NCI-H1694 (cell line): Measurements from ENCODE around the gene PTPRE.
"Not testable (repeated sequence)": the region's sequence is repeated elsewhere in the genome, so short reads cannot be mapped to it uniquely, and the experiment has no call there.

Experiments
- DNase-seq: peaks from one replicate; lab custom pipeline; 2025; lab: John Stamatoyannopoulos, UW

PTPRE gene

DNA sequence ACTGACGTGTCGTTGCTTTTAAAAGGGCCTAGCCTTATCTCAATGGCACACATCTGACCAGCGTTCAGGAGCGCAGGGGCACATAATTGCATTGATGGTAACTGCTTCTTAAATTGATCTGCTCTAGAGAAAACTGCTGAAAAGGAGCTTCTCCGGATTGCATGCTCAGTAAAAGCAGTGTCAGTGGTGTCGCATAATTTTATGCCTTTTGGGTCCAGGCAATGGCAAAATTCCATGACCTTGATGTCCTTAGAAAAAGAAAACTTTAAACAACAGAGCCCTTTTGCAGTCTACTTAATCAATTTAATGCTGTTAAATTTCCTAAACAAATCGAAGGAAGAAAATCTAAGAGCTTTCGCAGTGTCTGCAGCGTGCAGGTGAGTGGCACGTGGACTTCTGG is 75.7 kb downstream of the PTPRE start:
- no peak for DNase-seq

DNA sequence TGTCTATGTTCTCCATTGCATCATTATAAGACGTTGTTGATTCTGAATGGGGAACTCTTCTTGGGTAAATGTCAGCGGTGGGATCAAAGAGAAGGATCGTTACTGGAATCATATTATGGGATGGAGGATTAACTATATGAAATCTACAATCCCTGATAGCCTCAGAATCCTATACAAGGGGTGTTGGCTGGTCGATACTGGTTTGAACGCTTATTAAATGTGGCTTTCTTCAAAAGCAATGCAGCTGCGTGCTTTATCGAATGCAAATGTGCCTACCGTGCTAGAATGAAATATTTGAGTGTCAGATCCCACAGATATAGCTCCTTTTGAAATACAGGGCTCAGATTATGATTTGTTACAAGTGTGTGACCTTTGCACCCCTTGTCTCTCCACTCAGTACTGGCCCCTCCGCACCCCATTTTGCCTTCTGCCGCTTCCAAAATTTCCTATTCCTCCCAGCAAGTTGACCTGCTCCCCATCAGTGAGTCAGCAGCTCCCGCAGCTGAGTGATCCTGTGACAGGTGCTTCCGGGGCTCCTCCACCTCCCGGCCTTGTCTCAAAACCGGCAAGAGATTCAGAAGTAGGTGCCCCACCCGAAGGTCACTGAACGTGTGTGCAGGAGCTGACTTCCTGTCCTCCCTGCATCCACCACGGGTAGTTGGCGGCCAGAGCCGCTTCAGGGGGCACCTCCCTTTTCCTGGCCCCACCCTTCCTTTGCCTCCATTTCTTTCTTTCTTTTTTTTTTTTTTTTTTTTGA is 76.6 kb downstream of the PTPRE start:
- DNase-seq: no peak

DNA sequence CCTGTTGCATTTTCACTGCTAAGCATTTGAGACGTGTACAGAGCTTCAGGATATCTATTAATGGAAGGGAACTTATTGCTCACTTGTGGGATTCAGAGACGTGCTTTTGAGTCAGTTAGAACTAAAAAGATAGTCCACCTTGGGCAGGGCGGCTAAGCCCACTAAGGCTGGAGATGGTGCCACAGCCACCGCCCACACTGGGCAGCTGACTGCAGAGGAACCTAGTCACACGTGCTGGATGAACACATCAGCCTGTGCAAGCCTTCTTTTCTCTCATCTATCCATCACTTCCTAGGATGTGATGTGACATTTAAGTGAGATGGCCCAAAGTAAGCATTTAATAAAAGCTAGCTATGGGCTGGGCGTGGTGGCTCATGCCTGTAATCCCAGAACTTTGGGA is 78.0 kb downstream of the PTPRE start:
- no peak for DNase-seq

DNA sequence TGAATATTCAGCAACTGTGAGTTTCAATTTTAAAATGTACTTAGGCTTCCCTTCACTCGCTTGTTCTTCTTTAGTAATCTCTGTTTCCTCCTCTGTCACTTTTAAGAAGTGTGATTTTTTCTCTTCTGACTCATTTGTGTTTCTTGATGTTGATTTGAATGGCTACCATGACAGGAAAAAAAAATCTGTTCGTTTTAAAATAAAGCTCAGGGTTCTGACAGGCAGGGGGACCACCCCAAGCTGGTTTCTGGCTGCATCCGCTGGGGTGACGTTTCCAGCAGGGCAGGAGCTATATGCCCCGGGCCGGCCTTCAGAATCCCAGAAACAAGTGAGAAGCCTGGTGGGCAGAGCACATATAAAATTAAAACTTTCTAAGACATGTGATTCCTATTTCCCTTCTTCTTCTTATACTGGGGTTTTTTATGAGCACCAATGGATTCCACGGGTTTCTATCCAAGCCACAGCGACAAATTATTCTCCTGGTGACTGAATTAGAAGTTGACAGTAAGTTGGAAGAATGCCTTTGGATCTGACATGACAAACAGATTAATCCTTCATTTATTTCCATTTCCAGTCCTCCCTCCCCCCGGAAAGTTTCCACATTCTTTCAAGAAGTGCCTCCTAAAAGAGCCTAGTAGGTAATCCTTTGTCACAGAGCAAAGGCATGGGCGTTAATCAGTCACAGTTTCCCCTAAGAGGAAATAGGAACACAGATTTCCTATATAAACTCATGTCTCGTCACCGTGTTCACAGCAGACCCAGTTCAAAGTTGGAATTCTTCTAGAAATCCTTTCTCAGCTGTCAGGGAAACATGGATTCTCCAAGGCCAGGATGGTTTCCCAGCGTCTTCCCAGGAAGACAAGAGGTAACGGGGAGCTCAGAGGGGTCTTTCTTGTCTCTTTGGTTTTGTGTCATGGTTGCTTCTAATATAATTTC is 79.9 kb downstream of the PTPRE start:
- DNase-seq: no peak

DNA sequence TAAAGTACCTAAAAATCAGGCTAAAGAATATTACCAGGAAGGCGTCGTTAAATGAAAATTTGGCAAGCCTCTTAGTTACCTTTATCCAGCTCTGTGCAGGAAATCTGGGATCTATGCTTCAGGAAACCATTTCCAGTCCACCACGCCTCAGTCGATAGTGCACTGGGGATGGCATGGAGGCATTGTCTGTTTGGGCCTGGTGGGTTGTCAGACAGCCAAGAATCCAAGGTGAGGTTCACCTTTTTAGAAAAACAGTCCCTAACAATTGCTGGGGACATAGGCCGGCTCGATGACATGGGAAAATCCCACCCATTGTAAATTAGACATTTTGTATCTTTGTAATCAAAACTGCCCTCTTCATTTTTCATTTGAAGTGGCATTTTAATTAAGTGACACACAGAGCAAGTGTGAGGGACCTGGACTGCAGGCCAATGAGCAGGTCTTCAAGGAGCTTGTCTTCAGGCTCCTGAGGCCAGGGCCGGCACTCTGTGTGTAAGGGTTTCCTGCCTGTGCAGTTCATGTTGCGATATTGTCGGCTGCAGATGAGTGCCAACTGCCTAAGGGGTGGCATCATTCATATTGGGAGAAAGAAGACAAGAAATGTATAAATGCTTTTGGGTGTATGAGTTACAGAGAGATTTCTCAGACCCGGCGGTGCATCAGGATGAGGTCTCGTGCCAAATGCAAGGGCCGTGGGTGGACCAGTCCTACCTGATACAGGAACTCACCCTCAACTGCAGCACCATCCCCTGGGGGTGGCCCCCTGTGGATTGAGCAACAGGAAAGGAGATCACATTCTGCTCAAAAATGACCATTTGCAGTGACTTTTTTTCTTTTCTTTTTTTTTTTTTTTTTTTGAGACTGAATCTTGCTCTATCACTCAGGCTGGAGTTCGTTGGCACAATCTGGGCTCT is 80.8 kb downstream of the PTPRE start:
- DNase-seq: no peak

DNA sequence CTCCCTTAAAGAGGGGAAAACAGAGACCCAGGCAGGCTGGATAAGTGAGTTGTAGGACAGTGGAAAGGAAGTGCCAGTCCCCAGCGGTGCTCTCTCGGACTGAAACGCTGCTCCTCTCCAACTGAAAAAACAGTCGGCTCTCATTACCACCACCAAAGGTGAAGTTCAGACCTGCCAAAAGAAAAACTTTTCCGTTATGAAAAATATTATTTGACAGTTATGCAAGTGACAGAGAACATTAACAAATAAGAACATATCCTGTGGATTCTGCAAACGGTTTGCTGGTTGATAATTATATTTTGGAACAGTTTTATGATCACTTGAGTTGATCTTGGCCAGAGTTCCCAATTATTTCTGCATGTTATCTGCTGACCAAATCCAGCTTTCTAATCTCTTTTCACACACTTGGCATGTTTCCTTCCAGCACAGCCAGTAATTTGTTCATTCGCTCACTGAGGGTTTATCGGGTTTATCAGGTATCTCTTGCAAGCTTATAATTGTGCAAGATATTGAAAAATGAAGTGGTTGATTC is 82.6 kb downstream of the PTPRE start:
- DNase-seq: no peak

DNA sequence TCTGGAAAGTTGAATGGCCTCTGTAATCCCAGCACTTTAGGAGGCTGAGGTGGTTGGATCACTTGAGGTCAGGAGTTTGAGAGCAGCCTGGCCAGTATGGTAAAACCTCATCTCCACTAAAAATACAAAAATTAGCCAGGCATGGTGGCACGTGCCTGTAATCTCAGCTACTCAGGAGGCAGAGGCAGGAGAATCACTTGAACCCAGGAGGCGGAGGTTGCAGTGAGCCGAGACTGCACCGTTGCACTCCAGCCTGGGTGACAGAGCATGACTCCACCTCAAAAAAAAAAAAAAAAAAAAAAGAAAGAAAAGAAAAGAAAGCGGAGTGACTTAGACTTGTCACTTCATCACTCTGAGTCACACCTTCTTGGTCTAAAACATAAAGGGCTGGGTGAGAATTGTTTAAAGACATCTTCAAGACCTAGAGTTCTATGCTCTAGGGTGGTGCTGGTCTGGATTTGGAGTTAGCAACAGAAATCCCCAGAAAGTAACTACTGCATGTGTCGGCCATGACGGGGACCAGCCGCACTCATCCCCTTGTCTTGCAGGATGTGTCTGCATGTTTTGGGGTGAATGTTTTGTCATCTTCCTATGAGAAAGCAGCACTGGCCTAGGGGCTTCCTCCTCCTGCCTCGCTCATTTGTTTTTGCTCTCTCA is 83.4 kb downstream of the PTPRE start:
- not testable (repeated sequence) for DNase-seq

DNA sequence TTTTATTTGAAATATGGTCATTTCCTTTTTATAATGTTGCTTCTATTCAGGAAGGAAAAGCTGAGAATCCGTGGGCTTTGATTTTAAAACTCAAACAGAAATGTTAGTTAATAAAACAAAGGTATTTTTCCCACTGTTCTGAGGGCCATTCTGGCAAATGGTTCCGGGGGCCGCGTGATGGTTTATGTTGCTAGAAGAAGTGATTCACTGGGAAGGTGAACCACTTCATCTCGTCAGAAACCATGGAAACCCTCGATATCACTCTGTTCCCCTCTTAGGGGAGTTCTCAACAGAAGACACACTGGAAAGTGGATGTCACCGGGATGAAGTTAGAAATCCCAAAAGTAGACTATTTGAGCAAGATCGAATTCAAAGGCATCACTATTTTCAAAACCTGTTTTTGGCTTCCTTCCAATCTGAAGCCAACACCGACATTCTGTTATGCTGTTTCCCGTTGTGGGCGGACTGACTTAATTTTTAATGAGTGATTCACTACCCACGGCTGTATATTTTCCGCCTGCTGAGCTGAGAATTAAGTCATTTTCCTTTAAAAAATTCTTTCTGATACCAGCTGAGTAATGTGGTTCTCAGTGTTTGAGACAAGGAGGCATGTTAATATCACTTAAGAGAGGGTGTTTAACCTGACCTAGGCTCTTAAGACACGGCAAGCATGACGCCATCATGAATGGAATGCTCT is 84.1 kb downstream of the PTPRE start:
- no peak for DNase-seq

DNA sequence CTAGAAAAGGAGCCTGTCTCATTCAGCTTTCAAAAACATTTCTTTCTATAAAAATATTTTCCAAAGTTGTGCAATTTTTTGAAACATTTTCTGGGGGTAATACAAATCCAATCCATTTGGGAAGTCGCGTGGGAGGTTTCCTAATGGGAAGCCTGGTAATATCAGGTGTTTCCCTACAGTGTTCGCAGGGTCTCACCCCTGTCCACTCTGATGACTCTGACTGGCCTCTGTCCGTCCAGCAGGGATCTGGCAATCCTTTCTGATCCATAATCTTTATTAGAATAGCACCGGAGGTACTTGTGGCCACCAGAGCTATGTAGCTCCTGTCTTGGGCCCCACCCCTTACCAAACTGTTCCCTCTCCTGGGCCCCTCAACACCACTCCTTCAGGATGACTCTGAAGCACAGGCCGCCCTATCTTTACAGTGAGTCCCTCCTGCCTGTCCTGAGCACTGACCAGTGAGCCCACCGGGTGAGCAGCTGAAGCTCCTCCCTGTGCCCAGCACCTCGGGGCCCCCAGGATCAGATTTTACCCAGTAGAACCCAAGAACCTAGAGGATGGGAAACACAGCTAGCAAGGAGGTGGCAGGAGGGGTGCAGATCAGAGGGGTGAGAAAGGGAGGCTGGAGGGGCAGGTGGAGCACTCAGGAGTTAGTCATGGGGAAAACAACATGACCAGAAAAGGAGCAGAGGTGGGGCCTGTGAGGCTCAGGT is 84.8 kb downstream of the PTPRE start:
- no peak for DNase-seq

DNA sequence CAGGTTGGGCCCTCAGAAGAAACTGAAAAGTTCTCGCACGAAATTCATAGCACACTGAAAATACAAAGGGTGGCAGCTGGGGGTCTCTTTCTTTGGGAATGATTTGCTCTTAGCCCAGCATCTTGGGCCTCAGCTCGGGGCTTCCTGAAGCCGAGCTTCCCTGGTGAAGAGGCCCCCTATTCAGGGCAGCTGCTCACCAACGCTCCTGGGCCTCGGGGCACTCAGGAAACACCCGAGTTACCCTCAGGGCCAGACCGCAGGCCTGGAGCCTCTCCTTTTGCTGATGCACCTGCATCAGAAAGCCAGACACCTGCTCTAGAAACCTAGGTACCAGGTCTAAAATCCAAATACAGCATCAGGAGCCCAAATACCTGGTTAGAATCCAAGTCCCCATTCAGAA is 85.5 kb downstream of the PTPRE start:
- DNase-seq: no peak

DNA sequence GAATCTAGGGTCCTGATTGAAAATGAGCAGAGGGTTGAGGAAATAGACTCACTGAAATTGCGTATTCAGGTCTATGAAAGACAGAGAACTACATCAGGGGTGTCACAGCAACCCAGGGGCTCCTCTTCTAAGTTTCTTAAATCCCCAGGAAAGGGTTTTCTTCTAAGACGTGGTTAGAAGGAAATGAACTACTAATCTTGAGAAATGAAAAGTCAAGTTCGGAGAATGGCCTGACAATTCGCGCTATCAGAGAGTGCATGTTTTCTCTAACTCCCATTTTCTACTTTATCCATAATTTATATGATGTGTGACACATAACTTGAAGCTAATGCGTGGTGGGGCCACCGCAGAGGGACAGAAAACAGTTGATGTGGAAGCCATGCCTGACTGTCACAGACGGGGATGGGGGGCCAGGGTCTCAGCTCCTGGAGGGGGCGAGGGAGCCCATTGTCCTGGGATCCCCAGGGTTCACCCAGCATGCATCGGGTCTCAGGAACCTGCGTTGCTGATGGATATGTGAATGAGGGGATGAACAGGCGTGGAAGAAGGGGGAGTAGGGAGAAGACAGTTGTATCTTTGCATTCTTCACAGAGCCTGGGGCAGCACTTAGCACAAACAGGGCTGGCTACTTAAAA is 86.3 kb downstream of the PTPRE start:
- DNase-seq: no peak

DNA sequence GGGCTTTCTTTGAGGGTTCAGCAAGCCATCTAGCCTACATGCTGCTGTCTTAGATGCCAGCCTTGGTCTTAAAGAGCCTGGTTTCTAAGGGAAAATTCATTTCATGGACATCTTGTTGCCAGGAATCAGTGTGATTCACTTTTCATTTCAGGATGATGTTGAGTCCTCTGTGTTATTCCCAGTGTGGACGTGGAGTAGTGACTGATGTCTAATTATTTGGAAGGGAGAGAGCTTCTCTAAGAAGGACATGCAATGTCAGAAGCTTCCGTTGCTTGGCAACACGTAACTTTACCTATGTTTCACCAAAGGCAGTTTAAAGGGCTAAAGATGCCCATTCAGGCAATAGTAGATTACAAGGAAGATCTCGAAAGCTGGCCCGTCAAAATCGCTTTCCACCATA is 89.0 kb downstream of the PTPRE start:
- DNase-seq: no peak

DNA sequence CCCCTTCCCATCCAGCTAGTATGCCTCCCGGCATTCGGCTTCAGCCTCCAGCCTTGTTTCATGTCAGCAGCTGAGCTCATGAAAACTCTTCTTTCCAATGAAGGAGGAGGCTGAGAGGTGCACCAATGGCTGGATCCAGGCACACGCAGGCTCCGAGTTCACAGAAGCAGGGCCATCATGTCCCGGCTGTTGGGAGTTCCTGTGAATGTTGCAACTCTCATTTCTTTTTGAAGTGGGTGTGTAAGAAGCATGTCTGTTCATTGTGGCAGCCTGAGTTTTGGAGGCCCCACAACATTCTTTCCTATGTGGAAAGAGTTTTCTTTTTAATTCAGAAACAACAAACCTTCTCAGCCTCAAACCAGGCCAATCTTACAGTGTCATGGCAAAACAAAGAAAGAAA is 89.7 kb downstream of the PTPRE start:
- DNase-seq: no peak

DNA sequence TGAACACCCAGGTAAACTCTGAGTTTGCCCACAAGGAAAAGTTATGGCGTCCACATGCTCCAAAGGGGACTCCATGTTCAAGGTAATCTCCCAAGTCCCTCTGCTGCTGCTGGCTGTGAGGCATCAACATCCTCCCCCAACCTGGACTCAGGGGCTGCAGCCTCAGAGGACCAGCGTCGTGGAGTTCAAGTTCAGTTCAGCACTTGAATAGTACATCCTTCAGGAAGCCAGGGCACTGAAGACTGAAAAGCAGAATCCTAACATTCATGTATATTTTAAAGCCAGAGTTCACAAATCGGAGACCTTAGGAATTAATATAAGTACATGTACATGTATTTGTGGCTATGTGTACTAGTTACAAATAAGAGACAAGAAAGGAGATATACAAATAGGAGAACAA is 90.4 kb downstream of the PTPRE start:
- no peak for DNase-seq

DNA sequence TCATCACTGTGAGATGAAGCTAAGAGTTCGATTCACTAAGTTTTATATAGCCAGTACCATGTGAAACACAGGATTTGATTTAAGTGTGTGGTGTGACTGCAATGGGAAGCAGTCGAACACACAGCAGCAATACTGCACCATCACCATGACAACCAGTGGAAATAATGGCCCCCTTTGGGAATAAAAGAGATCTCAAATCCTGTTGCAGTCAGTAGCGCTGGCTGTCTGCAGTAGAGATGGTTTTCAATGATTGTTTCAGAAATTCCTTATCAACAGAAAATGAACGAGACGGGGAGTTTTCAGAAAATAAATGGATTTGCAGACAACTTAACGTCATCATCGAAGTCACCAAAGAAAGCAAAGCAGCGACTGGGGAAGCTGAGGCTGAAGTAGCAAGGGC is 91.0 kb downstream of the PTPRE start:
- DNase-seq: no peak

DNA sequence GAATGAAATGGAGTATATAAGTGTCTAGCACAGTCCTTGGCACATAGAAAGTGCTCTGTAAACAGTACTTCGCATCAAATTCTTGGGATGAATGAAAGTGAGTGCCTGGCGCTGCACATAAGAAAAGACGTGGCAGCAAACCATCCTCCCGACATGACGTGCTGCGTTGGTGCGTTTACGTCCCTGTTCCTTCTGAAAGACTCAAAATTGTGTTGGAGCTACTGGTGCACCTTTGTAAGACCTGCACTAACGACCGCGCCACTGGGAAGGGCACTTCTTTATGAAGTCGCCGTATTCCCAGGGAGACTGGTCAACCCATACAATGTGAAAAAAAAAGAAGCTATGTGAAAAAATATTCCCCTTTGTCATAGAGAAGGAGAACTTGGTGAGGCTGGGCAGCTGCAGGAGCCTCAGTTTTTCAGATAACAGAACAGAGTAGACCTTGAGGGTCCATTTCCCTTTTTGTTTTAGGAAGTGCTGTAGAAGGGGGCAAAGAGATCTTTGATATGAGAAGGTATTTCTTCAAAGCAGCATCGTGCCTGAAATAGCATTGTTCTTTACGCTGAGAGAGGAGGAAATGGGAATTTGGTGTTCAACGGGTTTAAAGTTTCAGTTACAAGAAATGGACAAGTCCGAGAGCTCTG is 91.7 kb downstream of the PTPRE start:
- DNase-seq: no peak

DNA sequence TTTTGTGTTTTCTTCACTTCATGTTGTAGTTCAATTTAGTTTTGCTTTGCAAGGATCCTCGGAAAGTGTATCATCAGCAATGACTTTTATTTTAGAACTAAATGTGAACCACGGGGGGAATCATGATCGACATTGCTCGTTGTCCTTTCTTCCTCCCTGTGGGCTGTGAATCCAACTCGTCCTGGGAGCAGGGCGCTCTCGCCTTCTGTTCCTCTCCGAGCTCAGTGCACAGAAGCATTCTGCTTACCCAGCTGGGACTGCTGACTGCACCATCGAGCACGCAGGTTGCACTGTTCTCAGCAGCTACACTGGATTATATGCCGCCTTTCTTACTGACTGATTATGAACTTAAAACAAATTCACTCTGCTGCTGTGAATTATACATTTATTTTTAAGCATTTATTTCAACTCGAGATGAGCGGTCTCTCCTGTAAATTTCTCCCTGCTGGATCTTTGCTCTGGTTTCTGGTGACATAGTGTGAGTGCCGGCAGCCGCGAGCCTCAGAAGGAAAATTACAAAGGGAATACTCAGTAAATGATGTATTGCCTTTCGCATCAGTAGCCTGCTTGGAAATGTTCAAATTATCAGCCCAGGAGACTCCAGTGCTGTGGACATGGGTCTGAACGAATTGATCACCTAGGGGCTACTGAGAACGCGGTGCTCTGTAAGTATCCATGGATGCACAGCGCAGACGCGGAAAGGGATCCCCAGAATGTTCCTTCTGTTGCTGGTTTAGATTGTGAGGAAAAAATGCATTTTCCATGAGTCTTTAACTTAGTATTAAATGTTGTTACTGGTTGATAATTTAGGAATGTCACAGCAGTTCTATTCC is 92.6 kb downstream of the PTPRE start:
- no peak for DNase-seq
